Suprapubic skin (tissue), 4 donors: Measurements from ENCODE around the gene HPX. TPM values are rescaled to one million over a fixed set of nuclear protein-coding genes. Genes with fewer than 3 reads are reported as not detected.

Experiments
- DNase-seq, 2 donors: peaks; one replicate each; pipeline ENCODE4 v3.0.0-alpha.2; 2019; ENCODE audit warnings: low spot score in 2 of 2
- H3K27ac ChIP-seq: fragments of 200-600 bp; sonication (generic); one replicate; pipeline ENCODE4 v1.5.1; 2019
- H3K27me3 ChIP-seq: fragments of 200-600 bp; sonication (generic); one replicate; pipeline ENCODE4 v1.5.1; 2019
- H3K36me3 ChIP-seq: fragments of 200-600 bp; sonication (generic); one replicate; pipeline ENCODE4 v1.5.1; 2019
- H3K4me1 ChIP-seq: fragments of 200-600 bp; sonication (generic); one replicate; pipeline ENCODE4 v1.5.1; 2019
- H3K4me3 ChIP-seq: fragments of 200-600 bp; sonication (generic); one replicate; pipeline ENCODE4 v1.5.1; 2019; ENCODE audit warnings: mild to moderate bottlenecking
- H3K9me3 ChIP-seq: fragments of 200-600 bp; sonication (generic); one replicate; pipeline ENCODE4 v1.5.1; 2019
- EP300 ChIP-seq: sonication (generic); formaldehyde crosslinking; IDR thresholded peaks from one replicate; pipeline ENCODE4 v1.6.1; 2017; ENCODE audit warnings: antibody characterized with exemption
- POLR2A ChIP-seq, 2 donors: fragments of 450-650 bp; IDR thresholded peaks; one replicate each; pipeline ENCODE4 v1.6.1; 2017; ENCODE audit warnings: antibody characterized with exemption in 2 of 2, mild to moderate bottlenecking in 2 of 2, moderate library complexity in 2 of 2
- POLR2AphosphoS5 ChIP-seq, 3 donors: sonication (generic); formaldehyde crosslinking; IDR thresholded peaks; one replicate each; pipeline ENCODE4 v1.6.1; 2017; ENCODE audit warnings: antibody characterized with exemption in 3 of 3
- WGBS: methylation state at CpG from one replicate; pipeline ENCODE4 v1.1.5; 2018; 5-methylcytosine and 5-hydroxymethylcytosine counted together
- total RNA-seq, 4 donors: library from RNA; depleted of rRNA; stranded (reverse); fragments of >200 nt; gene quantifications; one replicate each; pipeline ENCODE4 v1.1.0, GENCODE V29; 2016
- TF ChIP-seq, protein P1 (sequence below), 2 donors: fragments of 200-600 bp in 1 of 2; fragments of 450-650 bp in 1 of 2; sonication (generic) in 1 of 2; IDR thresholded peaks; one replicate each; pipeline ENCODE4 v1.5.1; 2016 to 2019; ENCODE audit warnings: antibody characterized with exemption in 2 of 2, mild to moderate bottlenecking in 1 of 2, moderate library complexity in 1 of 2

Gene HPX
- total RNA-seq, 4 donors from 2014 or later: 0.47 to 15.5 (median 1.3) TPM

DNA sequence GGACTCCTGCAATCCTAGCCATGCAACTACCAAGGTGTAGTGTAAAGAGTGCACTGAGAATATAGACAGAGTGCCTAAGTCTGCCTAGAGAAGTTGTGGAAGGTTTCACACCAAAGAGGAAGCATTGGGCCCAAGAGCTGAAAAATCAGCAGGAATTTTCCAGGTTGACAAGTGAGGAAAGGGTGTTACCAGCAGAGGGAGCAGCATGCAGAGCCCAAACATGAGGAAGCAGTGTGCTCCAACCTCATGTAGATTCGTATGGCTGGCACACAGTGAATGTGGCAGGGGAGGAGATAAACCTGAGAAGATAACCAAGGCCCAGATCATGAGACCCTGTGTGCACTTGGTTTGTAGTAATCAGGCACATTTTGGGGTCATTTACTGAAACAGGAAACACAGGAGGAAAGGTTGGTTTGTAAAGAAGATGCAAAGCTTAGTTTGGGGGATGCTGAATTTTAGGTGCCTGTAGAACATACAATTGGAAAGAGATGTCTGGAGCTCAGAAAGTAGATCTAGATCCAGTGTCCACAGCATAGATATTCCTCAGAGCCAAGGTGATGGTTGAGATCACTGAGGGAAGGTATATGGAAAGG, 1.7 kb downstream of the HPX start:
- TF ChIP-seq POLR2A (IDR thresholded peaks at IDR 0.05) (no peak), EP300 (no peak), POLR2AphosphoS5 (IDR thresholded peaks at IDR 0.05) (no peak)
- TF ChIP-seq, protein P1, sequence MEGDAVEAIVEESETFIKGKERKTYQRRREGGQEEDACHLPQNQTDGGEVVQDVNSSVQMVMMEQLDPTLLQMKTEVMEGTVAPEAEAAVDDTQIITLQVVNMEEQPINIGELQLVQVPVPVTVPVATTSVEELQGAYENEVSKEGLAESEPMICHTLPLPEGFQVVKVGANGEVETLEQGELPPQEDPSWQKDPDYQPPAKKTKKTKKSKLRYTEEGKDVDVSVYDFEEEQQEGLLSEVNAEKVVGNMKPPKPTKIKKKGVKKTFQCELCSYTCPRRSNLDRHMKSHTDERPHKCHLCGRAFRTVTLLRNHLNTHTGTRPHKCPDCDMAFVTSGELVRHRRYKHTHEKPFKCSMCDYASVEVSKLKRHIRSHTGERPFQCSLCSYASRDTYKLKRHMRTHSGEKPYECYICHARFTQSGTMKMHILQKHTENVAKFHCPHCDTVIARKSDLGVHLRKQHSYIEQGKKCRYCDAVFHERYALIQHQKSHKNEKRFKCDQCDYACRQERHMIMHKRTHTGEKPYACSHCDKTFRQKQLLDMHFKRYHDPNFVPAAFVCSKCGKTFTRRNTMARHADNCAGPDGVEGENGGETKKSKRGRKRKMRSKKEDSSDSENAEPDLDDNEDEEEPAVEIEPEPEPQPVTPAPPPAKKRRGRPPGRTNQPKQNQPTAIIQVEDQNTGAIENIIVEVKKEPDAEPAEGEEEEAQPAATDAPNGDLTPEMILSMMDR (IDR thresholded peaks at IDR 0.05): peak; percentile 26 to 56
- no peaks in the 10 kb centered on the region for H3K9me3 ChIP-seq
- H3K36me3 ChIP-seq: no peaks in the 10 kb centered on the region
- no peak for DNase-seq
- no peak overlapping the region for H3K27ac ChIP-seq
- H3K4me1 ChIP-seq: no peaks in the 10 kb centered on the region
- 5% methylated on average over 1 of the region's 1 CpG for WGBS
- no peak overlapping the region for H3K4me3 ChIP-seq
- no peaks in the 10 kb centered on the region for H3K27me3 ChIP-seq

DNA sequence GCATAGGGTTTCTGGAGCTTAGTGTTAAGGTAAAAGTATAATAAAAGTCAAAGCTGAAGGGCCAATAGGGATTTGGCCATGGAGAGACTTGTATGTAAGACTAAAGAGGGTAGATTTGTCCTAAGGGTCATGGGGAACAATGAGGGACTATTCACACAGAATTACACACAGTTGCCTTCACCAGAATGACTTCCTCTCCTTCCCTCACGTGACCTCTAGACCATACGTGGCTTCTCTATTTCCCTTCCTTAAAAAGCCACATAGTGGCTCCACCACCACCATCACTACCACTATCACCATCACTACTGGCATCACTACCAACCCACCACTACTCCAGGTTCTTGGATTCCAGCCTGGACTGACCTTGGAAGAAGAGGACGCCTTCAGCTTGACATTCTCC, 2.8 kb downstream of the HPX start:
- Histone ChIP-seq H3K4me1 (no peaks in the 10 kb centered on the region), H3K9me3 (no peaks in the 10 kb centered on the region), H3K36me3 (no peaks in the 10 kb centered on the region), H3K4me3 (no peak overlapping the region), H3K27me3 (no peaks in the 10 kb centered on the region), H3K27ac (no peak overlapping the region)
- no peak for TF ChIP-seq POLR2A (IDR thresholded peaks at IDR 0.05)
- TF ChIP-seq, protein P1 (IDR thresholded peaks at IDR 0.05): no peak
- no peak for TF ChIP-seq EP300
- no peak for TF ChIP-seq POLR2AphosphoS5 (IDR thresholded peaks at IDR 0.05)
- 84% methylated on average over 3 of the region's 3 CpGs for WGBS
- no peak for DNase-seq

DNA sequence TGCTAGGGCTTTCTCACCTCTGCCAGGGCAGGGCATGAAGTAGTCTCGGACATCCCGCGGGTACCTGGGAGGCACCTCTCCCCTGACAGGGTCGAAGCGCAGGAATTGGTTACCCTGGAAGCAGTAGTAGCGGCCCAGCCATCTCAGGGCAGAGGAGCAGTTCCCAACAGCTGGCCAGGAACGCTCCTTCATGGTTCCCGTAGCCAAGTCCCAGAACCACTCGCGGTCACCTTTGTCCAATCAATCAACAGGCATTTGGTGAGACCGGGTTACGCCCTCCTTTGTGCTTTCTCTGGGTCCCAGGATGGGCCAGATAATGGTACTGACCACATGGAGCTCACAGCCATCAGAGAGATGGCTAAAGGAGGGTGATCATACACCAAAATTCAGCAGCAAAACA, 3.4 kb downstream of the HPX start:
- H3K4me3 ChIP-seq: no peak overlapping the region
- 91% methylated on average over 12 of the region's 12 CpGs for WGBS
- no peak overlapping the region for H3K27ac ChIP-seq
- no peaks in the 10 kb centered on the region for H3K4me1 ChIP-seq
- H3K27me3 ChIP-seq: no peaks in the 10 kb centered on the region
- H3K36me3 ChIP-seq: no peaks in the 10 kb centered on the region
- DNase-seq: no peak
- H3K9me3 ChIP-seq: no peaks in the 10 kb centered on the region
- TF ChIP-seq POLR2AphosphoS5 (IDR thresholded peaks at IDR 0.05) (no peak), POLR2A (IDR thresholded peaks at IDR 0.05) (no peak), EP300 (no peak)
- TF ChIP-seq, protein P1 (IDR thresholded peaks at IDR 0.05): no peak

DNA sequence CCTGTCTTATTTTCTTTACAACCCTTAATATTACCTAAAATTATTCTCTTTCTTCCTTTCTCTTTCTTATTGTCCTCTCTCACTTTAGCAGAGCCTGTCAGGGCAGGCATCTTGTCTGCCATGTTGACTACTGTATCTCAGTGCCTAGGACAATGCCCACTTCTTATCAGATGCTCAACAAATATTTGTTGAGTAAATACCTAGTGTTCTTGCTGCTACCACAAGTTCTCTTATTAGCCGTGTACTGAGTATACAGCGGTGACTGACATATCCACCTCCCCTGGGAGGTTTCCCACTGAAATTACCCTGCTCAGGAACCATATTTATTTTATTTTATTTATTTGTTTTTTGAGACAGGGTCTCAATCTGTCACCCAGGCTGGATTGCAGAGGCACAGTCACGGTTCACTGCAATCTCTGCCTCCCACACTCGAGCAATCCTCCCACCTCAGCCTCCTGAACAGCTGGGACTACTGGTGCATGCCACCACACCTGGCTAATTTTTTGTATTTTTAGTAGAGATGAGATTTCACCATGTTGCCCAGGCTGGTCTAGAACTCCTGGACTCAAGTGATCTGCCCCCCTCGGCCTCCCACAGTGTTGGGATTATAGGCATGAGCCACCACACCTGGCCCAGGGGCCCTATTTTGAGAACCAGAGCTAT, 6.7 kb downstream of the HPX start:
- H3K9me3 ChIP-seq: no peaks in the 10 kb centered on the region
- H3K27me3 ChIP-seq: no peaks in the 10 kb centered on the region
- TF ChIP-seq POLR2A (IDR thresholded peaks at IDR 0.05): no peak
- TF ChIP-seq POLR2AphosphoS5 (IDR thresholded peaks at IDR 0.05): no peak
- TF ChIP-seq, protein P1 (IDR thresholded peaks at IDR 0.05): no peak
- TF ChIP-seq EP300: no peak
- H3K4me3 ChIP-seq: no peak overlapping the region
- no peaks in the 10 kb centered on the region for H3K4me1 ChIP-seq
- H3K27ac ChIP-seq: no peak overlapping the region
- 81% methylated on average over 5 of the region's 5 CpGs for WGBS
- no peak for DNase-seq
- no peaks in the 10 kb centered on the region for H3K36me3 ChIP-seq

DNA sequence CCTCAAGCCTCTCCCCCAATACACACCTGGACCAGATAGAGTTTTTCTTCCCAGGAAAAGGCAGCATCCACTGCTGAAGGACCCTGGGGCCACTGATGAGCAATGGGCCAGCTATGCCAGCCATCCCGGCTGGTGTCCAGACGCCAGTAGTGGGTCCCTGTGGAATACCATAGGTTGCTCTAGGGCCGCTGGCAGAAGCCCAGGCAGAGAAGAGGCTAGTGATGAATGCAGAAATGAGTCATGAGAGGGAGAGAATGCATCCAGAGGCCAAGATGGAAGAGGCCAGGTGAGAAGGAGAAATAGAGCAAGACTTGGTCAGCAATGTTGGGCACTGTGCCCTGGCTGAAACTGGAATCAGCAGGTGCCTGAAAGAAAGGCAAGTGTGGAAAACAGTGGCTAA, 8.9 kb downstream of the HPX start:
- no peak for DNase-seq
- 87% methylated on average over 3 of the region's 3 CpGs for WGBS
- no peaks in the 10 kb centered on the region for H3K27me3 ChIP-seq
- no peaks in the 10 kb centered on the region for H3K36me3 ChIP-seq
- H3K9me3 ChIP-seq: no peaks in the 10 kb centered on the region
- H3K4me1 ChIP-seq: no peaks in the 10 kb centered on the region
- TF ChIP-seq POLR2AphosphoS5 (IDR thresholded peaks at IDR 0.05): no peak
- TF ChIP-seq EP300: no peak
- no peak for TF ChIP-seq POLR2A (IDR thresholded peaks at IDR 0.05)
- TF ChIP-seq, protein P1 (IDR thresholded peaks at IDR 0.05): no peak
- no peak overlapping the region for H3K27ac ChIP-seq
- no peak overlapping the region for H3K4me3 ChIP-seq
